Body of pancreas (tissue), 4 donors: ENCODE measurements around the gene DAAM1.

ENCODE experiments used
- CTCF ChIP-seq, 7 experiments: fragments of 450-650 bp in 4 of 7; fragments of 200-600 bp in 3 of 7; sonication (generic) in 3 of 7; IDR thresholded peaks; one replicate each; pipeline ENCODE4 v1.5.1; 2016 to 2019; ENCODE audit warnings: antibody characterized with exemption in 7 of 7
- POLR2A ChIP-seq, 3 donors: fragments of 450-650 bp; IDR thresholded peaks; one replicate each; pipeline ENCODE4 v1.6.1; 2016; ENCODE audit warnings: antibody characterized with exemption in 3 of 3, mild to moderate bottlenecking in 2 of 3

- TF ChIP-seq CTCF (IDR thresholded peaks at IDR 0.05) (no peak), POLR2A (IDR thresholded peaks at IDR 0.05) (no peak)
Observed at GRCh38 chr14:59389936-59390335, 201.5 kb downstream of the DAAM1 start.
